RWPE1 (cell line): ENCODE data around the gene FAM193B.

Experiments
- CTCF ChIA-PET: fragments of 350-600 bp; sonication (Branson Sonifier 250); formaldehyde crosslinking; extraction: SDS; loops from one replicate; lab custom pipeline; 2021; lab: Yijun Ruan, JAX
- POLR2A ChIA-PET: fragments of 400-600 bp; formaldehyde crosslinking; extraction: SDS; loops from one replicate; lab custom pipeline; 2020; ENCODE audit warnings: antibody characterized with exemption; ENCODE audit not compliant: low non-redundant PET; lab: Yijun Ruan, JAX
- DNase-seq: peaks from one replicate; pipeline ENCODE4 v3.0.0; 2012; ENCODE audit warnings: low spot score
- H3K27ac ChIP-seq: fragments of 450-650 bp; 2 replicates; pipeline ENCODE4 v1.5.1; 2017
- TF ChIP-seq, protein P1 (sequence below): fragments of 450-650 bp; conservative IDR thresholded peaks from 2 replicates; pipeline ENCODE4 v1.5.1; 2017; ENCODE audit warnings: low read depth, mild to moderate bottlenecking

The FAM193B gene

DNA sequence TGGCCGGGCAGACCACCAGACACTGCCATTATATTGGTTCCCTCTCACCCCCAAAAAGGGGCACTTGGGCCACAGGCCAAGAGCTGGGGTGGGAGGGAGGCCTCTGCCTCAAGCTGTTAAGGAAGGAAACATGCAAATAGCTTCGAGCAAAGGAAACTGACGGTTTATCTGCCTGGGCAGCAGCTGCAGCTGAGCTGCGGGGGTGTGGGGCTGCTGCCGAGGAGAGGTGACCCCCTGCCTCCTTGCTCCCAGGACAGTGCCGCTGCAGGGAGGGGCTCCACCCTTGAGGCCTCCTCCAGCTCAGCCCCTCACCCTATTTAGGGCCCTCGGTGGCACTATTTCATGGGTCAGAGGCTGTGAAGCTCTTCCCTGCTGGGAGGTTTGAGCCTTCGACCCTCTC lies 45.5 kb downstream of the FAM193B start:
- POLR2A ChIA-PET: interaction anchor here (0.7 kb wide), 1 partner anchor 11 kb away, joined by 3 read pairs; the partner anchor contains the start of gene PDLIM7
- TF ChIP-seq, protein P1, sequence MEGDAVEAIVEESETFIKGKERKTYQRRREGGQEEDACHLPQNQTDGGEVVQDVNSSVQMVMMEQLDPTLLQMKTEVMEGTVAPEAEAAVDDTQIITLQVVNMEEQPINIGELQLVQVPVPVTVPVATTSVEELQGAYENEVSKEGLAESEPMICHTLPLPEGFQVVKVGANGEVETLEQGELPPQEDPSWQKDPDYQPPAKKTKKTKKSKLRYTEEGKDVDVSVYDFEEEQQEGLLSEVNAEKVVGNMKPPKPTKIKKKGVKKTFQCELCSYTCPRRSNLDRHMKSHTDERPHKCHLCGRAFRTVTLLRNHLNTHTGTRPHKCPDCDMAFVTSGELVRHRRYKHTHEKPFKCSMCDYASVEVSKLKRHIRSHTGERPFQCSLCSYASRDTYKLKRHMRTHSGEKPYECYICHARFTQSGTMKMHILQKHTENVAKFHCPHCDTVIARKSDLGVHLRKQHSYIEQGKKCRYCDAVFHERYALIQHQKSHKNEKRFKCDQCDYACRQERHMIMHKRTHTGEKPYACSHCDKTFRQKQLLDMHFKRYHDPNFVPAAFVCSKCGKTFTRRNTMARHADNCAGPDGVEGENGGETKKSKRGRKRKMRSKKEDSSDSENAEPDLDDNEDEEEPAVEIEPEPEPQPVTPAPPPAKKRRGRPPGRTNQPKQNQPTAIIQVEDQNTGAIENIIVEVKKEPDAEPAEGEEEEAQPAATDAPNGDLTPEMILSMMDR: no peak
- H3K27ac ChIP-seq: peak overlapping the region; percentile 33
- CTCF ChIA-PET: interaction anchor here (0.7 to 0.9 kb wide), 2 partner anchors 13 to 15 kb away, joined by 3 read pairs; no protein-coding TSS in a partner anchor
- no peak for DNase-seq

DNA sequence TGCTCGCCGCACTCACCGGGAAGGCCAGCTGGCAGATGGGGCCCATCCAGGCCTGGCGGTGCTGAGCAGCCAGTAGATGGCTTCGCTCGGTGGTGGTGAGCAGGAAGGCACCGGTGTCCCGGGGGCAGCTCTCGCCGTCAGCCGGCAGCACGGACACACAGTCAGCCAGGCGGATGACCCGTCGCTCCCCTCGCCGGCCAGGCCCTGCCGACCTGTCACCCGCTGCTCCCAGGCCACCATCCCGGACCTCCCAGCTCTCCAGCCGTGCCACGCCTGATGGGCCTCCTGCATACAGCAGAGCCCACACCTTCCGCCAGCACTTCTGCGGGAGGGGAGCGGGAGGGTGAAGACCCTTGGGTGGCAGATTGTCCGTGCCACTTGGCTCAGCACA lies 46.1 kb downstream of the FAM193B start:
- CTCF ChIA-PET: interaction anchor here (0.8 to 1.1 kb wide), 2 partner anchors 12 to 104 kb away, joined by 3 to 5 read pairs; no protein-coding TSS in a partner anchor
- peak overlapping the region; percentile 17; the same call in 1 of the 2 replicates for H3K27ac ChIP-seq
- TF ChIP-seq, protein P1: no peak
- no peak for DNase-seq
- POLR2A ChIA-PET: interaction anchor here (0.7 kb wide), 1 partner anchor 11 kb away, joined by 3 read pairs; the partner anchor contains the start of gene PDLIM7

DNA sequence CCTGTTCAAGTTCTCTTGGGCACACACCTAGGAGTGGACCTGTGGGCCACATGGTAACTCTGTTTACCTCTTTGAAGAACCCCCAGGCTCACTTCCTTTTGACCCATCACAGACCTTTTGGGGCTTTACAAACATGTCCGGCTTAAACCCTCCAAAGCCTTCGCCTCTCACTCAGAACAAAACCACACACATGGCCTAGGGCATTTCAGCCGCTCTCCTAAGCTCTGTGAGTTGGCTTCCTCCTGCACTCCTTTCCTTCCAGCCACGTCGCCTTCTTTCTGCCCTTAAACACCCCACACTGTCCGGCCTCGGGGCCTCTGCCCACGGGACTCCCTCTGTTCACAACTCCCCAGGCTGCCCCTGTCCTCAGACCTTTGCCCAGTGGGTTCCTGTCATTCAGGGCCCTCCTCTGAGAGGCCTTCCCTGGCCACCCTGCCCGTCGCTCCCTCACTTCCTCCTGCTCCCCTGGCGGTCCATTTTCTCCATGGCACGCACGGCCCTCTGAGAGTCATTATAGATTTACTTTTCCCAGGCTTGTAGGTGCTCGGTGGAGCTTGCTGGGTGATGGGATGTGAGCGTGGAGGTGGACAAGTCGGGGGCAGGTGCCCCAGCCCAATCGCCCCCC lies 46.7 kb downstream of the FAM193B start:
- H3K27ac ChIP-seq: peak overlapping the region; percentile 17
- POLR2A ChIA-PET: no interaction called here
- TF ChIP-seq, protein P1: no peak
- no peak for DNase-seq
- CTCF ChIA-PET: interaction anchor here (0.7 to 1.2 kb wide), 5 partner anchors 8 to 681 kb away, joined by 3 to 5 read pairs (median 4); no protein-coding TSS in a partner anchor

DNA sequence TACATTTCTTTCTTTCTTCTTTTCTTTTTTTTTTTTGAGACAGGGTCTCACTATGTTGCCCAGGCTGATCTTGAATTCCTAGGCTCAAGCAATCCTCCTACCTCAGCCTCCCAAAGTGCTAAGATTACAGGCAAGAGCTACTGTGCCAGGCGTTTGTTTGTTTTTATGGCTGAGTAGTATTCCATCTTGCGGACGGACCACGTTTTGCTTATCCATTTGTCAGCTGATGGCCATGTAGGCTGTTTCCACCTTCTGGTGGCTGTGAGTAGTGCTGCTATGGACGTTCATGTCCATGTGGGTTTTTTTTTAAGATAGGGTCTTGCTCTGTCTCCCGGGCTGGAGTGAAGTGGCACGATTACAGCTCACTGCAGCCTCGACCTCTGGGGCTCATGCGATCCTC lies 47.2 kb downstream of the FAM193B start:
- POLR2A ChIA-PET: no interaction called here
- CTCF ChIA-PET: interaction anchor here (0.6 to 1.5 kb wide), 8 partner anchors 9 to 682 kb away, joined by 3 to 6 read pairs (median 4); no protein-coding TSS in a partner anchor
- DNase-seq: no peak
- TF ChIP-seq, protein P1: no peak; the same call in 1 of the 2 replicates
- peak overlapping the region; percentile 17 for H3K27ac ChIP-seq

DNA sequence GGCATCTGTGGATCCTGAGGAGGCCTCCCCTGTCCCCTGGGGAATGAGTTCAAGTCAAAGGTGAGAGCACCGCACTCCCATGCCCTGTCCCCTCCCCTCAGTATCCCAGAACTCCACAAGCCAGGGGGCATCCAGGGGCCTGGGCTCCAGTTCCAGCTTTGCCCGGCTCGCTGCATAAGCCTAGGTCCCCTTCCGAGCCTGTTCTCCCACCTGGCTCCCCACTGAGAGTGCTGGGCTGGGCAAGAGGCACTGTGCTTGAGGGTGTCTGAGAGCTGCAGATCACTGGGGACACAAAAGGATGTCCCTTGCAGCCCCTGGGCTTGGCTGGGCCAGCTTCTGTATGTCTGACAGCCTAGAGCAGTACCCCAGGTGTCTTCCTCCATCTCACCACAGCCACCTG lies 49.3 kb downstream of the FAM193B start:
- peak overlapping the region; percentile 82 for H3K27ac ChIP-seq
- DNase-seq: no peak
- TF ChIP-seq, protein P1: no peak
- ChIA-PET POLR2A (interaction anchor here (1.2 kb wide), 1 partner anchor 11 kb away, joined by 7 read pairs; no protein-coding TSS in a partner anchor), CTCF (interaction anchor here (3.4 kb wide), 1 partner anchor 102 kb away, joined by 14 read pairs; no protein-coding TSS in a partner anchor)
